HG02938 (cell line): ENCODE data around the gene FBXL12.
"Not testable (repeated sequence)": the region's sequence is repeated elsewhere in the genome, so short reads cannot be mapped to it uniquely, and the experiment has no call there.

Experiments used
- ATAC-seq: cut with Tn5 transposase; IDR thresholded peaks from one replicate; pipeline ENCODE4 v1.9.1; 2021; ENCODE audit warnings: mild to moderate bottlenecking, moderate library complexity; ENCODE audit not compliant: unreplicated experiment

Gene FBXL12

GRCh38 chr19:9839415-9839814 is 20.5 kb upstream of the FBXL12 start:
- ATAC-seq: no peak

GRCh38 chr19:9838324-9838723 is 19.4 kb upstream of the FBXL12 start:
- ATAC-seq: no peak

- ATAC-seq: no peak
These were observed 17.1 kb upstream of the FBXL12 start for GRCh38 chr19:9836021-9836420.

GRCh38 chr19:9835507-9835949 is 16.6 kb upstream of the FBXL12 start:
- ATAC-seq: no peak

GRCh38 chr19:9834726-9835506 is 16.0 kb upstream of the FBXL12 start, which contains the start of gene PIN1:
PIN1 (plus strand) TSS chr19:9835318; CDS start chr19:9835345, 27 bp downstream.
- ATAC-seq: peak; percentile 94

- ATAC-seq: no peak
These were observed 15.4 kb upstream of the FBXL12 start for GRCh38 chr19:9834307-9834725.

- ATAC-seq: no peak
These were observed 9.7 kb upstream of the FBXL12 start for GRCh38 chr19:9828551-9829063.

GRCh38 chr19:9827289-9828238 is 8.7 kb upstream of the FBXL12 start, which contains the start of gene UBL5:
UBL5 (plus strand) TSS chr19:9827918; CDS start chr19:9828338, 420 bp downstream.
- peak; percentile 93 for ATAC-seq

GRCh38 chr19:9823816-9824215 is 4.9 kb upstream of the FBXL12 start:
- ATAC-seq: no peak

GRCh38 chr19:9820034-9820433 is 1.2 kb upstream of the FBXL12 start:
- ATAC-seq: not testable (repeated sequence)

GRCh38 chr19:9819596-9819909 is 674 bp upstream of the FBXL12 start:
- no peak for ATAC-seq

GRCh38 chr19:9818175-9818733 is 625 bp downstream of the FBXL12 start:
- no peak for ATAC-seq

- no peak for ATAC-seq
These were observed 7.7 kb downstream of the FBXL12 start for GRCh38 chr19:9811139-9811538.

GRCh38 chr19:9808855-9809824 is 9.7 kb downstream of the FBXL12 start:
- no peak for ATAC-seq

GRCh38 chr19:9806803-9807202 is 12.1 kb downstream of the FBXL12 start:
- no peak for ATAC-seq

GRCh38 chr19:9801976-9802375 is 16.9 kb downstream of the FBXL12 start:
- no peak for ATAC-seq

GRCh38 chr19:9799162-9799561 is 19.7 kb downstream of the FBXL12 start:
- ATAC-seq: no peak

GRCh38 chr19:9797871-9798270 is 21.0 kb downstream of the FBXL12 start:
- ATAC-seq: no peak

- peak; percentile 48 for ATAC-seq
These were observed 22.6 kb downstream of the FBXL12 start for GRCh38 chr19:9796113-9796773.
